Measurements from ENCODE around the gene AGPAT4.
"Not testable (repeated sequence)": the region's sequence is repeated elsewhere in the genome, so short reads cannot be mapped to it uniquely, and the experiment has no call there.

AGPAT4 gene

GRCh38 chr6:161198783-161199460 is 74.9 kb downstream of the AGPAT4 start:
- DNase-seq = no peak

GRCh38 chr6:161198176-161198575 is 75.7 kb downstream of the AGPAT4 start:
- no peak for DNase-seq

DNA sequence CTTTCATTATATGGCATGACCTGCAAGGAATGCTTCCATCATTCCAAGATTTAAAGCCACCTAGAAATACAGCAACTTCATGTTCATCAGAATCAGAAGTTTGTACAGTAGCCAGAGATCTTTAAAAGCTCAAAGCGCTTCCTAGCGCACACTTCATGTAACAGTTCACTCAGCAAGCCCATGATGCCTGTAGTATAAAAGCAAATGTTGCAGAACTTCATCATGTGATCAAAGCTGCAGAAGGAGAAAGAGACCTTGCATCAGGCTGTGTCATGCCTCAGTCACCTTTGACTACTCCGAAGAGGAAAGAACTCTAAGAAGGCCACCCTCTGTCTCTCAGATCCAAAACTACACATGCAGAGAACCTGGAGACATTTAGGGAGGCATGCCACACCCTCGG is 78.5 kb downstream of the AGPAT4 start:
- no peak for DNase-seq

DNA sequence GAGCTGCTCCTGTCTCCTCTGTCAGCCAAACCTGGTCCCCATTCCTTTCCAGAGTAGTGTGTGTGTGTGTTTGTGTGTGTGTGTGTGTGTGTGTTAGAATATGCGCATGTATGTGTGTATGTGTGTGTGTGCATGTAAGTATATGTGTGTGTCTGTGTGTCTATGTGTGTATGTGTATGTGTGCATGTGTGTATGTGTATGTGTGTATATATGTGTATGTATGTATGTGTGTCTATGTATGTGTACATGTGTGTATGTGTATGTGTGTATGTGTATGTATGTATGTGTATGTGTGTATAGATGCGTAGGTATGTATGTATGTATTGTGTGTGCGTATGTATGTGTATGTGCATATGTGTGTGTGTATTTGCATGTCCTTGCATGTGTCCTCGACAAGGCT is 79.5 kb downstream of the AGPAT4 start:
- DNase-seq = no peak

GRCh38 chr6:161192636-161193411 is 81.0 kb downstream of the AGPAT4 start:
- no peak for DNase-seq

- DNase-seq = no peak
Observed at GRCh38 chr6:161191671-161192070, 82.2 kb downstream of the AGPAT4 start.

GRCh38 chr6:161191007-161191406 is 82.9 kb downstream of the AGPAT4 start:
- no peak for DNase-seq

DNA sequence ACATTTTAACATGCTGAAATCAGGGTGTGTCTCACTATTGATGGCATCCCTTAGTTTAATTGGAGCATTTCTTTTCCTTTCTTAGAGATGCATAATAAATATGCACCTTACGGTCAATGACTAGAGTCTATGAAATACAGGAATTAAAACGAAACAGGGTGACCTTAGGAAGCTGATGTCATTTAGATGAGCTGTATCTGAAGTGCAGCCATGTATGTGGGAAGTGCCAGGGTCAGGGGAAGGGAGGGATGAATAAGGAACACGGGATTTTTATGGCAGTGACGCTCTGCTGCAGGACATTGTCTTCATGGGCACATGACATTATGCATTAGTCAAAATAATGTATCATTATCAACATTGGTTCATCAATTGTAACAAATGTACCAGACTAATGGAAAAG is 84.0 kb downstream of the AGPAT4 start:
- no peak for DNase-seq

DNA sequence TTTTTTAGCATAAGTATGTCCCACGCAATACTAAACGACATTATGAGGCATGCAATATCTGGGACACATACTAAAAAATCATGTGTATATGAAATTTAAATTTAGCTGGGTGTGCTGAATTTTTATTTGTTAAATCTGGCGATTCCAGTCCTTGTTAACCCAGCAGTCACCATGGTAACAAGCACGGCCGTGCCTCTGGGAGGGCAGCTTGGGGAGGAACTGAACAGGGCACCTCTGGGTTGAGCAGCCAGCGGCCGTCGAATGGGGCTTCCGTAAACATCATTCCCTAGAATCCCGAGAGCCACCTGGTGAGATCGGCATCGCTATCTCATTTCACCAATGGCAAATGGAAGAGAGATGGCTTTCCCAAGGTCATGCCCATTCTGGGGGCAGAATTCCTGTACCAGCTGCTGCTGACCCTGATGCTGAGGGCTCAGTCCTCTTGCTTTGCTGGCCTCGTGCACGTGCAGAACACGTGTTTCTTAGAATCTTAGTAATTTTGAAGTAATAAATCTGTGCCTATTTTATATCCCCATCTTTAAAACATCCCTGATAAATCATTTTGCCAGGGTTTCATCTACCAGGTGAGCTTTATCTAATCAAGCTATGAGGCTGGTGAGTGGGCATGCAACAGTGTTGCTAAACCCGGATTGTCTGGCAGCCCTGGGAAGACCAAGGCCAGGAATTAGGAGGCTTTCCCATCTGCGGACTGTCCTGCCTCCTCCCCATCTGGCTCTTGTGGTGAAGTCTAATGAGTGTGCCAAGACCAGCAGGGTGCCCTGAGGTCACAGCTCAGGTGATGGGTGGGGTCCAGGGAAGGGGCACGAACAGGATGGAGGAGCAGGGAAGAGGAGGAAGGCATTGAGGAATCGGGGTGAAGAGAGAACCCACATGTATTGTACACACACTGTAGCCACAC is 85.1 kb downstream of the AGPAT4 start:
- DNase-seq = no peak

DNA sequence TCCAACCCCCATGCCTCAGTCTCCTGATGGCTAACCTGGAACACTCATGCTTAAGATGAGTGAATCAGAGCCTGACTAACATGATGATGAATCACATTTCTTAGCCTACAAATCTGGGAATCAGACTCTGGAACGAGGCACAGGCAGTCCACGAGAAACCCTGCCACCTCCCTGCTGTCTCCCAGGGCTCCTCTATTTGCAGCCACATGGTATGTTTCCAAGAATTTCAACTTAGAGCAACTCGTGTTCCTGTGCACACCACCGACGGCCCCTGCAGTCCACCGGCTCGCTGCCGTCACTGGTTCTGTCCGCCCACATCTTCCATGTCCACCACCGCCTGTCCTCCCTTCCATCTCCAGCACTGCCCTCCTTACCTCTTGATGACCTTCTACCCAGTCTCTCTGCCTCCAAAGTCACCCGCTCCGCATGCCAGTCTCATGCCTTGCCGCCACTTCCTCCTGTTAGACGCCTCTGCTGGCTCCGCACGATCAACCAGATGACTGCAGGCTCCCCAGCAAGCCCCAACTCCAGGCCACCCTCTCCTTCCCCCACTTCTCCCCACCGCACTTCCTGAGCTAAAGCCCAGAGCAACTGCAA is 87.6 kb downstream of the AGPAT4 start:
- DNase-seq = no peak

GRCh38 chr6:161181121-161181520 is 92.7 kb downstream of the AGPAT4 start:
- DNase-seq = no peak

DNA sequence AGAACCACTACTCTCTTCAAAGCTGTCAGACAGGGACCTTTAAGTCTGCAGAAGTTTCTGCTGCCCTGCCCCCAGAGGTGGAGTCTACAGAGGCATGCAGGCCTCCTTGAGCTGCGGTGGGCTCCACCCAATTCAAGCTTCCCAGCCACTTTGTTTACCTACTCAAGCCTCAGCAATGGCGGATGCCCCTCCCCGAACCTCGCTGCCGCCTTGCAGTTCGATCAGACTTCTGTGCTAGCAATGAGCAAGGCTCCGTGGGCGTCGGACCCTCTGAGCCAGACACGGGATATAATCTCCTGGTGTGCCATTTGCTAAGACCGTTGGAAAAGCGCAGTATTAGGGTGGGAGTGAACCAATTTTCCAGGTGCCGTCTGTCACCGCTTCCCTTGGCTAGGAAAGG is 95.7 kb downstream of the AGPAT4 start:
- not testable (repeated sequence) for DNase-seq

DNA sequence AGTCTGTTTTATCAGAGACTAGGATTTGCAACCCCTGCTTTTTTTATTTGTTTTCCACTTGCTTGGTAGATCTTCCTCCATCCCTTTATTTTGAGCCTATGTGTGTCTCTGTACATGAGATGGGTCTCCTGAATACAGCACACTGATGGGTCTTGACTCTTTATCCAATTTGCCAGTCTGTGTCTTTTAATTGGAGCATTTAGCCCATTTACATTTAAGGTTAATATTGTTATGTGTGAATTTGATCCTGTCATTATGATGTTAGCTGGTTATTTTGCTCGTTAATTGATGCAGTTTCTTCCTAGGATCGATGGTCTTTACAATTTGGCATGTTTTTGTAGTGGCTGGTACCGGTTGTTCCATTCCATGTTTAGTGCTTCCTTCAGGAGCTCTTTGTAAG is 97.4 kb downstream of the AGPAT4 start:
- not testable (repeated sequence) for DNase-seq

- not testable (repeated sequence) for DNase-seq
Observed at GRCh38 chr6:161172769-161173168, 101.1 kb downstream of the AGPAT4 start.

GRCh38 chr6:161171207-161171606 is 102.7 kb downstream of the AGPAT4 start:
- DNase-seq = no peak

GRCh38 chr6:161169696-161170095 is 104.2 kb downstream of the AGPAT4 start:
- DNase-seq = peak; percentile 43

- DNase-seq = no peak
Observed at GRCh38 chr6:161169035-161169434, 104.8 kb downstream of the AGPAT4 start.

DNA sequence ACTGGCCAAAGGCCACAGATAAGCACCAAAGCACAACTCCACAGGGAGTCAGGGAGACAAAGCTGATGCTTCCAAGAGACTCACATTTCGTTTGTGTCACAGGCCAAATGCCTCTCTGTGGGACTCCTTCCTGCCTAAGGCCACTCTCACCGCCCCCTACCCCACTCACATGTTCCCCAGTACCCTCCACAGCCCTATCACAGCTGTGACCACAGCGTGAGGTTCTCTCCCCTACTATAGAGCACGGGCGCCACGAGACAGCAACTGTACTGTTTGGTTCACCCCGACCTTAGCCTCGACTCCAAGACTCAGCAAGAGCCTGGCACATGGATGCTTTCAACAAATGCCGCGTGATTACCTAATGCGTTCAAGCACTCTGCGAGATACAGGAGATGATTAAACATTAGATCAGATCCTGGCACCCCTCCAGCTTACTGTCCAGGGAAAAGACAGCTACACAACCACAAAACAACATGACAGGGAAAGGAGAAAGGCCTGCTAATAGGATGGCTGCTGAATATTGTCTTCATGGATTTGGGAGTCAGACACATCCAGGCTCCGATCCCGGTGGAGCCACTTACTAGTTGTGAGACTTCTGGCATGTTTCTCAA is 105.5 kb downstream of the AGPAT4 start:
- DNase-seq = peak; percentile 93

DNA sequence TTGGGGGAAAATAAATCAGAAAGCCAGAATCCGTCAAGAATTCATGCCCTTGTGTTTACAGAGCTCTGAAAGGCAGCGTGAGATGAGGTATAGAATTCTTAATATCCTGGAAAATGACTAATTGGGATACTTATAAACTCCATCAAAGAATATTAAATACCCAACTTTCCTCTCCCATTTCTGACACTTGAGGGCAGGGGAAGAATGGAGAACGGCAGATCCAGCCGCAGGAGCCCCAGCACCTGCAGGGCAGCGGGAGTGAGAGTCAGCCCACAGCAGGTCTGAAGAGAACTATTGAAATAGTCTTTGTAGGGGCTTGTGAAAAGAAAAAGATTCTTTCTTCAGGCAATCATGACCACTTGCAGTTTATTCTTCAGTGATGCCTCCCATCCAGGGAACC is 107.2 kb downstream of the AGPAT4 start:
- DNase-seq = no peak

- no peak for DNase-seq
Observed at GRCh38 chr6:161166176-161166575, 107.7 kb downstream of the AGPAT4 start.

- no peak for DNase-seq
Observed at GRCh38 chr6:161164182-161164625, 109.7 kb downstream of the AGPAT4 start.

GRCh38 chr6:161163466-161164181 is 110.2 kb downstream of the AGPAT4 start:
- no peak for DNase-seq

Measured in NCI-H748 treated with DMSO at 0.1 percent for 48 hours (cell line).